Panc1 (cell line): ENCODE data around the gene ENPP7. TPM values are rescaled to one million over a fixed set of nuclear protein-coding genes. Genes with fewer than 3 reads are reported as not detected.
"Not testable (repeated sequence)": the region's sequence is repeated elsewhere in the genome, so short reads cannot be mapped to it uniquely, and the experiment has no call there.

ENCODE experiments used
- ATAC-seq: fragments of 200-7000 bp; cut with Tn5 transposase; 2 replicates; pipeline ENCODE4 v1.9.1; 2020; ENCODE audit warnings: mild to moderate bottlenecking, moderate library complexity
- BruUV-seq: library from RNA; stranded (reverse); fragments of 400-500 nt; replicated peaks from 2 replicates; lab custom pipeline; 2021; lab: Mats Ljungman, UMichigan
- CTCF ChIA-PET: fragments of 300-600 bp; sonication (Branson Sonifier 250); formaldehyde crosslinking; loops from one replicate; lab custom pipeline; 2022; ENCODE audit warnings: antibody characterized with exemption; lab: Charles Lee
- POLR2A ChIA-PET: fragments of 300-600 bp; sonication (Branson Sonifier 250); formaldehyde crosslinking; loops from one replicate; lab custom pipeline; 2022; ENCODE audit warnings: antibody characterized with exemption; lab: Charles Lee
- DNase-seq: peaks from one replicate; pipeline ENCODE4 v3.0.0-alpha.2; 2010; ENCODE audit warnings: low read depth, low spot score
- H3K27ac ChIP-seq: 2 replicates; pipeline ENCODE4 v1.5.1; 2011; ENCODE audit warnings: mild to moderate bottlenecking, low read length, inconsistent platforms
- H3K27me3 ChIP-seq: fragments of 200-500 bp; sonication (Bioruptor generic); 2 replicates; pipeline ENCODE4 v1.6.0; 2014; ENCODE audit warnings: low read length, inconsistent platforms; ENCODE audit not compliant: control insufficient read depth, insufficient read depth
- H3K36me3 ChIP-seq: fragments of 200-500 bp; sonication (Bioruptor generic); 2 replicates; pipeline ENCODE4 v1.5.1; 2014; ENCODE audit warnings: inconsistent platforms, mild to moderate bottlenecking, low read length, moderate library complexity; ENCODE audit not compliant: control insufficient read depth, insufficient read depth
- H3K4me1 ChIP-seq: 2 replicates; pipeline ENCODE4 v1.5.1; 2011; ENCODE audit warnings: inconsistent platforms, mild to moderate bottlenecking, low read length, moderate library complexity; ENCODE audit not compliant: control insufficient read depth, insufficient read depth
- H3K4me3 ChIP-seq, 2 experiments: 2 replicates each; pipeline ENCODE4 v1.5.1; 2011 to 2012; ENCODE audit warnings: low read depth in 2 of 2, low read length in 2 of 2, mild to moderate bottlenecking in 2 of 2, inconsistent platforms in 1 of 2, moderate library complexity in 1 of 2
- H3K9me3 ChIP-seq: fragments of 200-500 bp; sonication (Bioruptor generic); 2 replicates; pipeline ENCODE4 v1.5.1; 2014; ENCODE audit warnings: low read depth, mild to moderate bottlenecking, inconsistent platforms, low read length, moderate library complexity; ENCODE audit not compliant: control insufficient read depth, insufficient read depth
- CTCF ChIP-seq: fragments of 450-650 bp; IDR thresholded peaks from 2 replicates; pipeline ENCODE4 v1.5.1; 2017; ENCODE audit warnings: mild to moderate bottlenecking
- POLR2AphosphoS5 ChIP-seq: IDR thresholded peaks from 2 replicates; pipeline ENCODE4 v1.6.1; 2012; ENCODE audit warnings: mild to moderate bottlenecking, low read depth, low read length, moderate library complexity
- REST ChIP-seq, 2 experiments: IDR thresholded peaks; 2 replicates each; pipeline ENCODE4 v1.6.1; 2011 to 2012; ENCODE audit warnings: low read depth in 2 of 2, control low read depth in 1 of 2, low read length in 1 of 2, mild to moderate bottlenecking in 1 of 2, moderate library complexity in 1 of 2; ENCODE audit not compliant: insufficient read depth in 1 of 2
- SIN3A ChIP-seq: IDR thresholded peaks from 2 replicates; pipeline ENCODE4 v1.6.1; 2012; ENCODE audit warnings: low read depth, mild to moderate bottlenecking, low read length, moderate library complexity, borderline replicate concordance; ENCODE audit not compliant: insufficient read depth
- TCF7L2 ChIP-seq: IDR thresholded peaks from 2 replicates; pipeline ENCODE4 v1.6.1; 2011; ENCODE audit warnings: mild to moderate bottlenecking, low read depth, low read length, inconsistent platforms
- in situ Hi-C: cut with HindIII; loops from 2 replicates; pipeline ENCODE4 v1.10.0; 2016; ENCODE audit warnings: low sequenced_read_pairs, low pct_unique_long_range_greater_than_20kb
- intact Hi-C: fragments of 100-400 bp; cut with micrococcal nuclease; formaldehyde crosslinking; loops from one replicate; pipeline ENCODE4 v1.10.0; 2022; ENCODE audit not compliant: unreplicated experiment
- total RNA-seq: library from RNA; stranded (reverse); gene quantifications from one replicate; pipeline ENCODE4 v1.2.1, GENCODE V29; 2021; ENCODE audit not compliant: unreplicated experiment

The ENPP7 gene
- total RNA-seq, 1 experiment from 2014 or later: not detected

DNA sequence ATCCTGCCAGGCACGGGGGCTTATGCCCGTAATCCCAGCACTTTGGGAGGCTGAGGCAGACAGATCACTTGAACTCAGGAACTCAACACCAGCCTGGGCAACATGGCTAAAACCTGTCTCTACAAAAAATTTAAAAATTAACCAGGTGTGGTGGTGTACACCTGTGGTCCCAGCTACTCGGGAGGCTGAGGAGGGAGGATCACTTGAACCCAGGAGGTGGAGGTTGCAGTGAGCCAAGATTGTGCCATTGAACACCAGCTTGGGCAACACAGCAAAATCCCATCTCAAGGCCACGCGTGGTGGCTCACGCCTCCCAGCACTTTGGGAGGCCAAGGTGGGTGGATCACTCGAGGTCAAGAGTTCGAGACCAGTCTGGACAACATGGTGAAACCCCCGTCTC is 24.2 kb downstream of the ENPP7 start:
- H3K27me3 ChIP-seq, H3K4me1 ChIP-seq, H3K36me3 ChIP-seq, ATAC-seq, H3K9me3 ChIP-seq, DNase-seq, in situ Hi-C loops, H3K4me3 ChIP-seq, BruUV-seq, CTCF ChIA-PET, H3K27ac ChIP-seq, intact Hi-C loops: not testable (repeated sequence)
- POLR2A ChIA-PET: interaction anchor here (0.7 kb wide), 1 partner anchor 132 kb away, joined by 5 read pairs; no protein-coding TSS in a partner anchor

GRCh38 chr17:79755591-79755990 is 24.8 kb downstream of the ENPP7 start:
- Histone ChIP-seq H3K27me3 (no peaks in the 10 kb centered on the region), H3K9me3 (no peaks in the 10 kb centered on the region), H3K27ac (no peak overlapping the region), H3K4me3 (no peak overlapping the region), H3K36me3 (no peaks in the 10 kb centered on the region), H3K4me1 (no peaks in the 10 kb centered on the region)
- BruUV-seq: no TSS peak
- no peak for DNase-seq
- in situ Hi-C loops (no loop called here), intact Hi-C loops (no loop called here)
- CTCF ChIA-PET: no interaction called here
- POLR2A ChIA-PET: no interaction called here
- no peak for ATAC-seq
- no peak for TF ChIP-seq TCF7L2
- TF ChIP-seq CTCF: no peak
- TF ChIP-seq POLR2AphosphoS5: no peak
- no peak for TF ChIP-seq SIN3A
- no peak for TF ChIP-seq REST (IDR thresholded peaks at IDR 0.05; ENCODE audit: insufficient read depth in 1 of 2, low read depth in 2 of 2, low read length in 1 of 2)

DNA sequence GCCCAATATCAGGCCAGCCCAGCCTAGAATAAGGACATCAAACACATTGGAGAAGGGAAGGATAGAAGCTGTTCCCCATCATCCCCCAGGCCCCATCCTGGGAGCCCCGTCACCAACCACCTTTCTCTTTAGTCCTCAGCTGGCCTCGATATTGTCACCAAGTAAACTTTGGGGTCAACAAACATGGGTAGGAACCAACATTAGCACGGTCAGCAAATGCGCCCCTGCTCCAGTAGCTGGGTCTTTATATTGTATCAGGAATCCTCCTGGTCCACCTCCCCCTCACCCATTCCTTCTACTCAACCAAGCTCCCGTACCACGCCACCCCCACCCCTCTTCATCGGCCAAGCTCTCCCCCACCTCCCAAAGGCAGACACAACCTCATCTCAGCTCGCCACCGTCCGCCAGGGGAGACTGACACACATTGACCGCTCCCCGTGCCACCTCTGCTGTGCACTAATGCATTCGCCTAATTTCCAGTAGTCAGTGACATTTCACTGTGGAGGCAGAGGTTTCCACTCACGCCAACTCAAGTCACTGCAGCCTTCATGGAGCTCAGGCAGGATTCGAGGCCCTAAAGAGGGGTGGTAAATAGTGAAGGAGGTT is 26.5 kb downstream of the ENPP7 start:
- POLR2A ChIA-PET: no interaction called here
- Histone ChIP-seq H3K4me1 (no peaks in the 10 kb centered on the region), H3K27me3 (no peaks in the 10 kb centered on the region), H3K9me3 (no peaks in the 10 kb centered on the region), H3K36me3 (no peaks in the 10 kb centered on the region), H3K27ac (no peak overlapping the region), H3K4me3 (no peak overlapping the region)
- ATAC-seq (no peak), DNase-seq (no peak)
- no TSS peak for BruUV-seq
- intact Hi-C loops (no loop called here), in situ Hi-C loops (no loop called here)
- TF ChIP-seq POLR2AphosphoS5: no peak
- no peak for TF ChIP-seq SIN3A
- no peak for TF ChIP-seq REST (IDR thresholded peaks at IDR 0.05; ENCODE audit: insufficient read depth in 1 of 2, low read depth in 2 of 2, low read length in 1 of 2)
- no peak for TF ChIP-seq TCF7L2
- TF ChIP-seq CTCF: no peak
- CTCF ChIA-PET: no interaction called here
